Ureter (tissue), 1 donor: ENCODE results near the gene ACTN2. TPM values are rescaled to one million over a fixed set of nuclear protein-coding genes. Genes with fewer than 3 reads are reported as not detected.

Source experiments
- DNase-seq: peaks from one replicate; pipeline ENCODE4 v3.0.0-alpha.2; 2020; ENCODE audit warnings: low spot score
- total RNA-seq: library from RNA; stranded (reverse); gene quantifications from one replicate; pipeline ENCODE4 v1.2.4, GENCODE V29; 2023
- donor health status: DM: yes; HTN: yes; CAD: no.

ACTN2 gene
- total RNA-seq, 1 donor from 2014 or later: 6.7 TPM

GRCh38 chr1:236742421-236743160, 56.3 kb downstream of the ACTN2 start:
- no peak for DNase-seq

DNA sequence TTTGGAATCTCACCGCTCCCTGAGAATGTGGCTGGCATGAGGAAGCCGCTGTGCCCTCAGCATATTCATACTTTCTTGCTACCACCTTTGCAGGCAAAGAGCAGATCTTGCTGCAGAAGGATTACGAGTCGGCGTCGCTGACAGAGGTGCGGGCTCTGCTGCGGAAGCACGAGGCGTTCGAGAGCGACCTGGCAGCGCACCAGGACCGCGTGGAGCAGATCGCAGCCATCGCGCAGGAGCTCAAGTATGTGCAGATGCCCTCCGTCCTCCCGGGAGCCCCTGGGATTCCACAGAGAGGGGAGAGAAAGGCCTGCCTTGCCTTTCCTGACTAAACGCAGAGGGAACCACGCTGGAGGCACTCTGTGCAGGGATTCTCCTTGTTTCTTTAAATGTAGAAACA, 58.2 kb downstream of the ACTN2 start:
- no peak for DNase-seq

- DNase-seq: no peak
Measured at GRCh38 chr1:236746785-236747184, 60.5 kb downstream of the ACTN2 start.

DNA sequence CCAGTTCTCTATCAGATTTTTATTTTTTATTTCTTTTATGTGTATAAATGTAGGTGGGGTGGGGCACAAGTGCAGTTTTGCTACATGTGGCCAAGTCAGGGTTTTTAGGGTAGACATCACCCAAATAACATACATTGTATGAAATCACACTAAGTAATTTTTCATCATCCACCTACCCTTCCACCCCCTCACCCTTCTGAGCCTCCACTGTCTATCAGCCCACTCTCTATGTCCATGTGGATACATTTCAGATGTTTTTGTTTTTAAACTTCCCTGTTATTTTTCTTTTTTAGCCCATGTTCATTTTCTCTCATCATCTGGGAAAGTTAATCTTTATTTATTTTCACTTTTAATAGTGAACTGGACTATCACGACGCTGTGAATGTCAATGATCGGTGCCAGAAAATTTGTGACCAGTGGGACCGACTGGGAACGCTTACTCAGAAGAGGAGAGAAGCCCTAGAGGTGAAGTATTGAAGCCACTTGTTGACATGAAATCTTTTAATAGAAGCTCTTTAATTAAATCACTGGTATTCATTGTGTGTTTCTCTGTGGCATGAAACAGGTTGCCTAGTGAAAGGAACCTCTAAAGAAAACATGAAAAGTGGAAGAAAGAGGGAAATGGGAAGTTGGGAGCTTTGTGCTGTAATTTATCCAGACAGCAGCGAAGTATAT, 61.1 kb downstream of the ACTN2 start:
- DNase-seq: no peak

DNA sequence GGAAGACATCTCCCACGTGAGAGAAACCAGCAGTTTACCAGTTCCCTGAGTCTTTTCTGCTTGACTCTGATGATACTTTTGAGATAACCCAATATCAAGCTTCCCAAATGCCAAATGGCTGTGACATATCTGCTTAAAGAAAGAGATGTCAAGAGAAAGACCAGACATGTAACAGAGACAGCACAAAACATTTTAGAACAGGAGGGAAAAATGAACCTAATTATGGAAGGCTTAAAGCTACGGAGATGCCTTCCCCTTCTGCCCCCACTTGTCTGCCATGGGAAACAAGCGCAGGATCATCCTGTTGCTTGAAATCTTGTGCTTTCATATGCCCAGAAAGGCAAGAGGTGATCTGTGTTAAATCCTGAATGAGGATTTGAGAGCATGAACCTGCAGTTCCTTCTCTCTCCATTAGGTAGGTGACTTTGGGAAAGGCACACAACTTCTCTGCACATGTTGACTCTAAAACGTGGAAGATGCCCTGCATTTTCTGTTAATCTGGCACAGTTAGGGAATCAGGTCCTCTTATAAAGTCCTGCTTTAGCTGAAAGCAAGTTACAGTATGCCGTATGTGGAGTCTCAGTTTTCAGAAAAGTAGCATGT, 62.1 kb downstream of the ACTN2 start:
- DNase-seq: no peak

DNA sequence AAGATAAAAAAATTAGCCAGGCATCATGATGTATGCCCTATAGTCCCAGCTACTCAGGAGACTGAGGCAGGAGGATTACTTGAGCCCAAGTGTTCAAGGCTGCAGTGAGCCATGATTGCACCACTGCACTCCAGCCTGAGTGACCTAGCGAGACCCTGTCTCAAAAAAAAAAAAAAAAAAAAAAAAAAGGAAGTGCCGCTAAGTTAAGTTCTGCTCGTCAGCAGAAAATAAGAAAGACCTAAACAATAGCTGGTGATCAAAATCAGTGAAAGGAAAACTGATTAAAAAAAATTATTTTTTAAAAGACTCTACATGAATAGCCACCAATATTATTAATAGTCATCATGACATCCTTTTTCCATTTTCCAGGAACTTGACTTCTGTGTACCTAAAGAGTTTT, 64.6 kb downstream of the ACTN2 start:
- no peak for DNase-seq

- no peak for DNase-seq
Measured at GRCh38 chr1:236751385-236751784, 65.1 kb downstream of the ACTN2 start.

GRCh38 chr1:236751935-236752334, 65.6 kb downstream of the ACTN2 start:
- DNase-seq: no peak

DNA sequence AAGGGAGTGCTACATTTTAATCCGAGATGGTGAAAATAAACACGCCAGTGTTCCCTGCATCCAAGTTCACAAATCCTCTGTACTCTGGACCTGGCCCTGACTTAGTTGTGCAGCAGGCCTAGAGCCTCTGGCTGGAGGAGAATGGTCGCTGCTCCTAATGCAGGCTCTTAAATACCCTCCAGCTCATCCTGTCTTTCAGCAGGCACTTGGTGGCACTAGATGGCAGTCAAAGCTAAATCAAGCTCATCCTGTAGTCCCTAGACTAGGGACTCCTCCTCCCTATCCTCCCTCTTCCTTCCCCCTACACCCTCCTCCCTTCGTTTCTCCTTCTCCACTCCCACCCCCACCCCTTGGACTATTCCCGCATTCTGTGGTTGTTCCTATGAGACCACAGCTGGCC, 67.2 kb downstream of the ACTN2 start:
- no peak for DNase-seq

- DNase-seq: no peak
Measured at GRCh38 chr1:236753964-236754363, 67.7 kb downstream of the ACTN2 start.

DNA sequence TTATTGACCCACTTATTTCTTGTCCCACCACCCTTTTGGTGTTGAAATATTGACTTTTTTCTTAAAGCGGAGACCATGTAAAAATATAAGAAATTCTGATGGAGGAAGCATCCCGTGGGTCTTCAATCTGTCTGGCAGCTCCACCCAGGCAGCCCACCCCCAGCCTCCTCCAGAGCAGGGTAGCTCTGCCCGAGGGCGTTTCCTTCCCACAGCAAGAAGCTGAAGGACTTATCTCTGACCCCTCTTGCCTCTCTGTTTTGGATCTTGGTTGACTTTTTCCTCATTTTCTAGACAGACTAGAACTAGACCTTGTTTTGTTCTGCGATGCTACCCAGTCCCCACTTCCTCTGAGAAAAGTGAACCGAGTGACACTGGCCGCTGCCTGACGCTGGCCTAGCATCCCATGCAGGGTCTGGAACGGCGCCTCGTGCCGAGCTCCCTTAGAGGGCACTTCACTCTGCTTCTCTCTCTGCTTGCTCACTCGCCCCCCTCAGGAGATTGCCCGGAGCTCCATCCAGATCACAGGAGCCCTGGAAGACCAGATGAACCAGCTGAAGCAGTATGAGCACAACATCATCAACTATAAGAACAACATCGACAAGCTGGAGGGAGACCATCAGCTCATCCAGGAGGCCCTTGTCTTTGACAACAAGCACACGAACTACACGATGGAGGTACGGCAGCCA, 68.4 kb downstream of the ACTN2 start:
- no peak for DNase-seq

- DNase-seq: no peak
Measured at GRCh38 chr1:236757640-236758039, 71.3 kb downstream of the ACTN2 start.

DNA sequence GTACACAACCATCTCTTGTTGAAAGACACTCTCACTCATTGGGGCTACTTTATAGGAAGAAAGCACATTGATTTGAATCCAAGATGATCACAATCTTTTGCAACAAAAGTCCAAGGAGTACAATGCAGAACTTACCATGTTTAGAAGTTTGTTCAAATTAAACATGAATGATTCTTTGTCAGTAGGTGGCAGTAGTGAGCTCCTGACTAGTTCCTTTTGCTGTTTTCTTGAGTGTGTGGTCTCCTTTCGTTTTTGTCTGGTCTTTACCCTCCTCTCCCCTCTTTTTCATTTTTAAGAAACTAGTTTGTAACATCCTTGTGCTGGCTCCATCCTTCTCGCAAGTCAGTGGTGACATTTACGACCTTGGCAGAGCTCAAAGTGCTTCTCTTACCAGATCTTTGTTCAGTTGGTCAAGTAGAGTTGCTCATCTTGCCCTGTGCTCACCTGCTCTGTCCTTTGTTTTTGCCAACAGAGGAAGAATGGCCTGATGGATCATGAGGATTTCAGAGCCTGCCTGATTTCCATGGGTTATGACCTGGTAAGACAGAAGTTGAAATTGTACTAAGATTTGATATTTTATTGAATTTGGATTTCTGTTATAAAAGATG, 73.1 kb downstream of the ACTN2 start:
- DNase-seq: no peak

- no peak for DNase-seq
Measured at GRCh38 chr1:236760480-236760879, 74.2 kb downstream of the ACTN2 start.

- no peak for DNase-seq
Measured at GRCh38 chr1:236760986-236761385, 74.7 kb downstream of the ACTN2 start.

DNA sequence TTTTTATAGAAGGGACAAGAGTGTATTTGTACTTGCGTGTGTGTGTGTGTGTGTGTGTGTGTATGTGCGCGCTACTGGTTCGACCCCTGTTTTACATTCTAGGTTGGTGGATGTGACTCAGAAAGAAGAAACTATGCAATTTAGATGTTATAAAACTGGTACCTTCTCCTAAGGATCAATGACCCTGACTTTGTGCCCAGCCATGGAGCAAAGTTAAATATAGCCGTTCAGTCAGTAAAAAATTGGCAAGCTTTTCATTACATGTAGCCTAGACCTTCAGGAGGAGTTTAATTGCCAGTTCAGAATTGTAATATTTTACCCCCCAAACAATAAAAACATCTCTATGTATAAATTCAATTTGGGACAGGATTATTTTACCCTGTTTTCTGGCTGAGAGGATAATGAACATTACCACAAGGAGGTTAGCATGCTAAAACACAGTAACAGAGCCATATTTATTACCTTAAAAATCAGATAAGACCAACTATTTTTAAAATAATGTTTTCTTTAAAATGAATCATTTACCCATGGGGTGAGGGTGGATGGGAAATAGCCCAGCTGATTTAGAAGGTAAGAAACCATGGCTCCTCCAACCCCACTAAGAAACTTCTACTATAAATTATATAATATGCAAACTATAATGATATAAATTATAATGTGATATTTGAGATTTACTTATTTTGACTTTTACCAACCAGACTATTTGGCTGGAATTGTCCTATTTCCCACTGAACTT, 75.3 kb downstream of the ACTN2 start:
- no peak for DNase-seq

DNA sequence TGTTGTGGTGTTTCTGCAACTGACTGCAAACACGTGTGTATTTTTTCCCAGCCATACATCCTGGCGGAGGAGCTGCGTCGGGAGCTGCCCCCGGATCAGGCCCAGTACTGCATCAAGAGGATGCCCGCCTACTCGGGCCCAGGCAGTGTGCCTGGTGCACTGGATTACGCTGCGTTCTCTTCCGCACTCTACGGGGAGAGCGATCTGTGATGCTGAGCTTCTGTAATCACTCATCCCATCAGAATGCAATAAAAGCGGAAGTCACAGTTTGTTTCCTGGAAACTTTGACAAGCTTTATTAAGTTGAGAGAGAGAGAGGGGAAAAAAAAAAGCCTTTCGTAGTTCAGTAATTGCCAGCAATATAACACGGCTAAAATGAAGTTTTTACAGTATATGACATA, 76.1 kb downstream of the ACTN2 start:
- DNase-seq: no peak

- no peak for DNase-seq
Measured at GRCh38 chr1:236765831-236766230, 79.5 kb downstream of the ACTN2 start.

- DNase-seq: no peak
Measured at GRCh38 chr1:236766506-236766905, 80.2 kb downstream of the ACTN2 start.

GRCh38 chr1:236767276-236767675, 81.0 kb downstream of the ACTN2 start:
- DNase-seq: no peak

- DNase-seq: no peak
Measured at GRCh38 chr1:236768601-236769000, 82.3 kb downstream of the ACTN2 start.
